SK-N-SH treated with all-trans-retinoic acid at 6 μM for 48 hours (cell line): Measurements from ENCODE around the gene GPR65.

ENCODE experiments used
- ARNTL ChIP-seq: fragments of 450-650 bp; formaldehyde crosslinking; IDR thresholded peaks from 2 replicates; pipeline ENCODE4 v1.5.0; 2020; ENCODE audit warnings: low read depth, mild to moderate bottlenecking, moderate library complexity, borderline replicate concordance
- PATZ1 ChIP-seq: fragments of 250-450 bp; sonication (Bioruptor Pico); IDR thresholded peaks from 2 replicates; pipeline ENCODE4 v1.8.0; 2020; ENCODE audit warnings: mild to moderate bottlenecking, moderate library complexity, borderline replicate concordance
- PPARA ChIP-seq: fragments of 250-450 bp; sonication (Bioruptor Pico); IDR thresholded peaks from 2 replicates; pipeline ENCODE4 v1.5.0; 2020; ENCODE audit warnings: mild to moderate bottlenecking, borderline replicate concordance
- TF ChIP-seq, protein P1 (sequence below): fragments of 250-450 bp; sonication (Bioruptor Pico); IDR thresholded peaks from 2 replicates; pipeline ENCODE4 v1.8.0; 2021; ENCODE audit warnings: low read depth, mild to moderate bottlenecking, moderate library complexity, borderline replicate concordance

DNA sequence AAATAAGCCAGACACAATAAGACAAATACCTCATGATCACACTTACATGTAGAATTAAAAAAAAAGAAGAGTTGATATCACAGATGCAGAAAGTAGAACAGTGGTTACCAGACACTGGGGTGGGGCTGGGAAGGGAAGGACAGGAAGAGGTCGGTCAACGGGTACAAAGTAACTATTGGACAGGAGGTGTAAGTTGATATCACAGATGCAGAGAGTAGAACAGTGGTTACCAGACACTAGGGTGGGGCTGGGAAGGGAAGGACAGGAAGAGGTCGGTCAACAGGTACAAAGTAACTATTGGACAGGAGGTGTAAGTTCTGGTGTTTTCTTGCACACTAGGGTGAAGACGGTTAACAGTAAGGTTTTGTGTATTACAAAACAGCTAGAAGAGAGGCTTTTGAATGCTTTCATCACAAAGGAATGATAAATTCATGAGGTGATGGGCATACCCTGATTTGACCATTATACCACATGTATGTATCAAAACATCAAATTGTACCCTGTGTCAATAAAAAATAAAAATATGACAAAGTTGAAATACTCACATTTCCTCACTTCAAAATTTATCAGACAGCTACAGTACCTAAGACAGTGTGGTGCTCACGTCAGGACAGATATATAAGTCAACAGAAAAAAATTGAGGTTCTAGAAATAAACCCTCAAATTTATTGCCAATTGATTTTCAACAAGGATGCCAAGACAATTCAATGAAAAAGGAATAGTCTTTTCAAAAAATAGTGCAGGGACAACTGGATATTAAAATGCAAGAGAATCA, 44.7 kb upstream of the GPR65 start:
- TF ChIP-seq, protein P1, sequence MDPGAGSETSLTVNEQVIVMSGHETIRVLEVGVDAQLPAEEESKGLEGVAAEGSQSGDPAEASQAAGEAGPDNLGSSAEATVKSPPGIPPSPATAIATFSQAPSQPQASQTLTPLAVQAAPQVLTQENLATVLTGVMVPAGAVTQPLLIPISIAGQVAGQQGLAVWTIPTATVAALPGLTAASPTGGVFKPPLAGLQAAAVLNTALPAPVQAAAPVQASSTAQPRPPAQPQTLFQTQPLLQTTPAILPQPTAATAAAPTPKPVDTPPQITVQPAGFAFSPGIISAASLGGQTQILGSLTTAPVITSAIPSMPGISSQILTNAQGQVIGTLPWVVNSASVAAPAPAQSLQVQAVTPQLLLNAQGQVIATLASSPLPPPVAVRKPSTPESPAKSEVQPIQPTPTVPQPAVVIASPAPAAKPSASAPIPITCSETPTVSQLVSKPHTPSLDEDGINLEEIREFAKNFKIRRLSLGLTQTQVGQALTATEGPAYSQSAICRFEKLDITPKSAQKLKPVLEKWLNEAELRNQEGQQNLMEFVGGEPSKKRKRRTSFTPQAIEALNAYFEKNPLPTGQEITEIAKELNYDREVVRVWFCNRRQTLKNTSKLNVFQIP, result no peak
- TF ChIP-seq PPARA (CRISPR knock-in tag) (no peak), PATZ1 (CRISPR knock-in tag) (no peak), ARNTL (CRISPR knock-in tag) (no peak)
